ENCODE results near the gene HOOK2.
"Not testable (repeated sequence)": the region's sequence is repeated elsewhere in the genome, so short reads cannot be mapped to it uniquely, and the experiment has no call there.

HOOK2 gene

GRCh38 chr19:12801466-12802266 lies 26.3 kb upstream of the HOOK2 start, which contains the start of the genes PRDX2 and THSD8:
TSS of gene PRDX2 (minus strand) at chr19:12801800. CDS start at chr19:12801261, 539 bp downstream.
TSS of gene THSD8 (plus strand) at chr19:12802069. CDS start at chr19:12802072, 3 bp downstream.
- H3K4me3 ChIP-seq (ENCODE audit: extremely low read depth, insufficient read depth, low read length, poor library complexity, severe bottlenecking): peak within 1 kb of the TSS; percentile 84
- H3K4me1 ChIP-seq (ENCODE audit: control insufficient read depth, insufficient read depth, low read length, poor library complexity, severe bottlenecking): peaks cover 6% of the 10 kb centered on the region
- peak within 1 kb of the TSS; percentile 31 for H3K27ac ChIP-seq (ENCODE audit: low read depth, low read length, severe bottlenecking)
- H3K36me3 ChIP-seq (ENCODE audit: control insufficient read depth, insufficient read depth, low read length): peaks cover 22% of the 10 kb centered on the region
- 0% methylated on average over 74 to 76 of the region's 78 CpGs for WGBS, 2 experiments (ENCODE audit: insufficient coverage in 2 of 2)
- no peaks in the 10 kb centered on the region for H3K9me3 ChIP-seq (ENCODE audit: control insufficient read depth, low read length)

DNA sequence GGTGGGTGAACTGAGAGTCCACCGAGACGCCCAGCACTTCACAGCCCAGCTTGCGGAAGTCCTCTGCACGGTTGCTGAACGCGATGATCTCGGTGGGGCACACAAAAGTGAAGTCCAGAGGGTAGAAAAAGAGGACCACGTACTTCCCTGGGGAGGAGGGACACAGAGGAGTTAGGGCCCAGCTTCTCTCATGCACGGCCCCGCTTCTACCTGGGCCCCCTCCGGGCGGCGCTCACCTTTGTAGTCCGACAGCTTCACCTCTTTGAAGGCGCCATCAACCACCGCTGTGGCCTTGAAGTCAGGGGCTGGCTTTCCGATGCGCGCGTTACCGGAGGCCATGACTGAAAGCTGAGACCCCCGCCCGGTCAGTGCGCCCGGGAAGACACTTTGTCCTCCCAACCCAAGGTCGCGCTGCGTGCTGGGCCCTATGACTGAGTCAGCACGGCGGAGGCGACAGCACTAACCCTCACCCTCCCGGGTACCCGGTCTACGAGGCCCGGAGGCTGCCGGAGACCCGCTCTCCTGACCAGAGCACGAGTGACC lies 25.6 kb upstream of the HOOK2 start:
- H3K4me1 ChIP-seq (ENCODE audit: control insufficient read depth, insufficient read depth, low read length, poor library complexity, severe bottlenecking): peaks cover 10% of the 10 kb centered on the region
- H3K36me3 ChIP-seq (ENCODE audit: control insufficient read depth, insufficient read depth, low read length): peaks cover 22% of the 10 kb centered on the region
- WGBS, 2 experiments (ENCODE audit: insufficient coverage in 2 of 2): 5 to 8% methylated on average over 35 to 38 of the region's 38 CpGs
- peak overlapping the region; percentile 84 for H3K4me3 ChIP-seq (ENCODE audit: extremely low read depth, insufficient read depth, low read length, poor library complexity, severe bottlenecking)
- H3K9me3 ChIP-seq (ENCODE audit: control insufficient read depth, low read length): no peaks in the 10 kb centered on the region
- H3K27ac ChIP-seq (ENCODE audit: low read depth, low read length, severe bottlenecking): peak overlapping the region; percentile 31

- Histone ChIP-seq H3K36me3 (ENCODE audit: control insufficient read depth, insufficient read depth, low read length) (peaks cover 22% of the 10 kb centered on the region), H3K27ac (ENCODE audit: low read depth, low read length, severe bottlenecking) (no peak overlapping the region), H3K9me3 (ENCODE audit: control insufficient read depth, low read length) (no peaks in the 10 kb centered on the region), H3K4me3 (ENCODE audit: extremely low read depth, insufficient read depth, low read length, poor library complexity, severe bottlenecking) (peak overlapping the region; percentile 84), H3K4me1 (ENCODE audit: control insufficient read depth, insufficient read depth, low read length, poor library complexity, severe bottlenecking) (peaks cover 13% of the 10 kb centered on the region)
- WGBS, 2 experiments (ENCODE audit: insufficient coverage in 2 of 2): 88% methylated on average over 1 of the region's 1 CpG; no CpG with 5 or more reads in 1 of the 2 experiments
Observed at GRCh38 chr19:12800466-12800770, 25.1 kb upstream of the HOOK2 start.

GRCh38 chr19:12799742-12800465 lies 24.6 kb upstream of the HOOK2 start:
- WGBS, 2 experiments (ENCODE audit: insufficient coverage in 2 of 2): 93 to 98% methylated on average over 17 to 18 of the region's 18 CpGs
- Histone ChIP-seq H3K36me3 (ENCODE audit: control insufficient read depth, insufficient read depth, low read length) (peaks cover 22% of the 10 kb centered on the region), H3K4me1 (ENCODE audit: control insufficient read depth, insufficient read depth, low read length, poor library complexity, severe bottlenecking) (peaks cover 13% of the 10 kb centered on the region), H3K9me3 (ENCODE audit: control insufficient read depth, low read length) (no peaks in the 10 kb centered on the region), H3K4me3 (ENCODE audit: extremely low read depth, insufficient read depth, low read length, poor library complexity, severe bottlenecking) (no peak overlapping the region), H3K27ac (ENCODE audit: low read depth, low read length, severe bottlenecking) (no peak overlapping the region)

DNA sequence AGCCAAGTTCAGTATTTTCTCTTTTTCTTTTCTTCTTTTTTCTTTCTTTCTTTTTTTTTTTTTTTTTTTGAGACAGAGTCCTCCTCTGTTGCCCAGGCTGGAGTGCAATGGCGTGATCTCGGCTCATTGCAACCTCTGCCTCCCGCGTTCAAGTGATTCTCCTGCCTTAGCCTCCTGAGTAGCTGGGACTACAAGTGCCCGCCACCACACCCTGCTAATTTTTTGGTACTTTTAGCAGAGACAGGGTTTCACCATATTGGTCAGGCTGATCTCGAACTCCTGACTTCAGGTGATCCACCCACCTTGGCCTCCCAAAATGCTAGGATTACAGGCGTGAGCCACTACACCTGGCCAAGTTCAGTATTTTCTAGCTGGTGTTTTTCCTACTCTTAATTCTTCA lies 22.3 kb upstream of the HOOK2 start:
- peaks cover 22% of the 10 kb centered on the region for H3K36me3 ChIP-seq (ENCODE audit: control insufficient read depth, insufficient read depth, low read length)
- not testable (repeated sequence) for H3K4me3 ChIP-seq (ENCODE audit: extremely low read depth, insufficient read depth, low read length, poor library complexity, severe bottlenecking); H3K27ac ChIP-seq (ENCODE audit: low read depth, low read length, severe bottlenecking); H3K9me3 ChIP-seq (ENCODE audit: control insufficient read depth, low read length)
- WGBS, 2 experiments (ENCODE audit: insufficient coverage in 2 of 2): 89 to 95% methylated on average over 4 to 7 of the region's 7 CpGs
- H3K4me1 ChIP-seq (ENCODE audit: control insufficient read depth, insufficient read depth, low read length, poor library complexity, severe bottlenecking): peaks cover 11% of the 10 kb centered on the region

DNA sequence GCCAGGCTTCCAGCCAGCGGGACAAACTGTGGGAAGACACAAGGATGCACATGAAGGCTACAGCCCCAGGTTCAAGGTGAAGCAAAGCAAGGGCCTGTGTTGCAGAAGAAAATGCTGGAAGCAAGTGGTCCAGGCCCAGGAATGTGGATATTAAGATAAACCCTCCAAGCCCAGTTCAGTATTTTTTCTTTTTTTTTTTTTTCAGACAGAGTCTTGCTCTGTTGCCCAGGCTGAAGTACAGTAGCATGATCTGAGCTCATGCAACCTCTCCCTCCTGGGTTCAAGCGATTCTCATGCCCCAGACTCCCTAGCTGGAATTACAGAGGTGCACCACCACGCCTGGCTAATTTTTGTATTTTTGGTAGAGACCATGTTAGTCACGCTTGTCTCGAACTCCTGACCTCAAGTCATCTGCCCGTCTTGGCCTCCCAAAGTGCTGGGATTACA lies 21.8 kb upstream of the HOOK2 start:
- WGBS, 2 experiments (ENCODE audit: insufficient coverage in 2 of 2): 96 to 100% methylated on average over 6 of the region's 6 CpGs

GRCh38 chr19:12796146-12797071 lies 21.1 kb upstream of the HOOK2 start:
- no peak overlapping the region for H3K4me3 ChIP-seq (ENCODE audit: extremely low read depth, insufficient read depth, low read length, poor library complexity, severe bottlenecking)
- 32 to 33% methylated on average over 10 to 11 of the region's 18 CpGs for WGBS, 2 experiments (ENCODE audit: insufficient coverage in 2 of 2)
- peaks cover 22% of the 10 kb centered on the region for H3K36me3 ChIP-seq (ENCODE audit: control insufficient read depth, insufficient read depth, low read length)
- H3K9me3 ChIP-seq (ENCODE audit: control insufficient read depth, low read length): no peaks in the 10 kb centered on the region
- H3K27ac ChIP-seq (ENCODE audit: low read depth, low read length, severe bottlenecking): peak overlapping the region; percentile 45
- peaks cover 7% of the 10 kb centered on the region for H3K4me1 ChIP-seq (ENCODE audit: control insufficient read depth, insufficient read depth, low read length, poor library complexity, severe bottlenecking)

More for the DNA sequence above, 21.8 kb upstream of the HOOK2 start:
- Histone ChIP-seq H3K4me1 (ENCODE audit: control insufficient read depth, insufficient read depth, low read length, poor library complexity, severe bottlenecking) (peaks cover 7% of the 10 kb centered on the region), H3K4me3 (ENCODE audit: extremely low read depth, insufficient read depth, low read length, poor library complexity, severe bottlenecking) (no peak overlapping the region), H3K9me3 (ENCODE audit: control insufficient read depth, low read length) (no peaks in the 10 kb centered on the region), H3K27ac (ENCODE audit: low read depth, low read length, severe bottlenecking) (no peak overlapping the region), H3K36me3 (ENCODE audit: control insufficient read depth, insufficient read depth, low read length) (peaks cover 22% of the 10 kb centered on the region)

DNA sequence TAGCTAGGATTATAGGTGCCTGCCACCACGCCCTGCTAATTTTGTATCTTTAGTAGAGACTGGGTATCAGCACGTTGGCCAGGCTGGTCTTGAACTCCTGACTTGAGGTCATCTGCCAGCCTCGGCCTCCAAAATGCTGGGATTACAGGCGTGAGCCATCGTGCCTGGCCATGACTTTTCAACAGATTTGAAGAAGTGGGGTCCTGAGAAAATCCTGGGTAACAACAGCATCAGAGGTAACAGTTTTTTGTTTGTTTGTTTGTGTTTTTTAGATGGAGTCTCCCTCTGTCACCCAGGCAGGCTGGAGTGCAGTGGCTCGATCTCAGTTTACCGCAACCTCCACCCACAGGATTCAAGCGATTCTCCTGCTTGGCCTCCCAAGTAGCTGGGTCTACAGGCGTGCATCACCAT lies 19.6 kb upstream of the HOOK2 start:
- 85 to 95% methylated on average over 6 to 9 of the region's 9 CpGs for WGBS, 2 experiments (ENCODE audit: insufficient coverage in 2 of 2)
- peaks cover 16% of the 10 kb centered on the region for H3K36me3 ChIP-seq (ENCODE audit: control insufficient read depth, insufficient read depth, low read length)
- no peak overlapping the region for H3K4me3 ChIP-seq (ENCODE audit: extremely low read depth, insufficient read depth, low read length, poor library complexity, severe bottlenecking)
- H3K9me3 ChIP-seq (ENCODE audit: control insufficient read depth, low read length): no peaks in the 10 kb centered on the region
- H3K4me1 ChIP-seq (ENCODE audit: control insufficient read depth, insufficient read depth, low read length, poor library complexity, severe bottlenecking): peaks cover 11% of the 10 kb centered on the region
- H3K27ac ChIP-seq (ENCODE audit: low read depth, low read length, severe bottlenecking): no peak overlapping the region

DNA sequence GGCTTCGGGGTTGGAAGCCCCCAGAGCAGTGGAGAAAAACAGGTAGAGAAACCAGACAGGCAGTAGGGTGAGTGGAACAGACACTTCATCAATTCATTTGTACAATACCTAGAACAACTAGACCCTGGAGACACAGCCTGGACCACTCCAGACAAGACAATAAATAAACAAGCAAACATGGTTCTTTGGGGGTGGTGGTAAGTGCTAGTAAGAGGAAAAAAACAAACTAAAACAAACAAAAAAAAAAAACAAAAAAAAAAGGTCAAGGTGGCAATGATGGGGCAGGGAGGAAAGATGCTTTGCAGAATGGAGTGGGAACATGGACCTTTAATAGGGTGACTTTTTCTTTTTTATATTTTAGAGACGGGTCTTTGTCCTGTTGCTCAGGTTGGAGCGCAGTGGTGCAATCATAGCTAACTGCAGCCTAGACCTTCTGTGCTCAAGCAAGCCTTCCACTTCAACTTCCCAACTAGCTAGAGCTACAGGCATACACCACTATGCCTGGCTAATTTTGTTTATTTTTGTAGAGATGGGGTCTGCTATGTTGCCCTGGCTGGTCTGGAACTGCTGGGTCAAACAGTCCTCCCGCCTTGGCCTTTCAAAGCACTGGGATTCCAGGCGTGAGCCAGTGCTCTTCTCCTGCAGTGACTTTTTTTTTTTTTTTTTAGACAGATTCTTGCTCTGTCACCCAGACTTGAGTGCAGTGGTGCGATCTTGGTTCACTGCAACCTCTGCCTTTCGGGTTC lies 19.0 kb upstream of the HOOK2 start:
- Histone ChIP-seq H3K36me3 (ENCODE audit: control insufficient read depth, insufficient read depth, low read length) (peaks cover 10% of the 10 kb centered on the region), H3K4me3 (ENCODE audit: extremely low read depth, insufficient read depth, low read length, poor library complexity, severe bottlenecking) (peak overlapping the region; percentile 78), H3K27ac (ENCODE audit: low read depth, low read length, severe bottlenecking) (peak overlapping the region; percentile 91), H3K9me3 (ENCODE audit: control insufficient read depth, low read length) (no peaks in the 10 kb centered on the region), H3K4me1 (ENCODE audit: control insufficient read depth, insufficient read depth, low read length, poor library complexity, severe bottlenecking) (peaks cover 12% of the 10 kb centered on the region)
- WGBS, 2 experiments (ENCODE audit: insufficient coverage in 2 of 2): 90% methylated on average over 4 of the region's 7 CpGs
